AG20443 (cell line): ENCODE measurements around the gene KIF6.

Experiments
- DNase-seq: peaks from one replicate; pipeline ENCODE4 v3.0.0; 2012; ENCODE audit warnings: low spot score, mixed read lengths

Gene KIF6

DNA sequence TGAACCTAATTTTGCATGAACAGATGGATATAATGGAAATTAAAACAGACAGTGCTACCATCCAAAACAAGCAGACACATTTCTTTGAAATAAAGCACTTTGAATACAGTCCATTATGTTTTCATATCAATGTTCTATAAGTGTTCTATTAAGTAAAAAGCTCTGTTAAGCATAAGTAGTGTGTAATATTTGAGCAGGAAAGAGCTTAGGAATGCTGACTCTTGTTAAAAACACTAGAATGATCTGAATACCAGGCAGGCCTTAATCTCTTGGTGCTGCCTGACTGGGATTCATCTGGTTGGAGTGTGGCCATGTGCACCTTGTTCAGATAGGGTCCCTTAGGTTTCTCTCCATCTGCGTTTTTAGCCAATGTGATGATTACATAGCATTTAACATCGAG, 130.9 kb downstream of the KIF6 start:
- no peak for DNase-seq

DNA sequence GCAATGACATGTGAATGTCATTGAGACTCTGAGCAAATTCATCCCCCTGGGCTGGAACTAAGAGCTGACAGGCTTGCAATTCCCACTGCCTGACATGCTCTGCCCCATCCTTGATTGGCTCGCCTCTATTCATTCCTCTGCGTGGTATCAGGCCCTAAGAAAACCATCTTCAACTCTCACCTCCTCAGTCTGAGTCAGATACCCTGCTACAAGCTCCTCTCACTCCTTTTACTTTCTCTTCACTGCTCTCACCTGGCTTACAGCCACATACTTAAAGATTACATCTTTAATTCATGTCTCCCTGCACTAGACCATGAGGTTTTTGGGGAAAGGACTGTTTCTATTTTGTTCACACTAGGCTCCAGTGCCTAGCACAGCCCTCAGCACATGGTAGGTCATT, 131.6 kb downstream of the KIF6 start:
- no peak for DNase-seq

DNA sequence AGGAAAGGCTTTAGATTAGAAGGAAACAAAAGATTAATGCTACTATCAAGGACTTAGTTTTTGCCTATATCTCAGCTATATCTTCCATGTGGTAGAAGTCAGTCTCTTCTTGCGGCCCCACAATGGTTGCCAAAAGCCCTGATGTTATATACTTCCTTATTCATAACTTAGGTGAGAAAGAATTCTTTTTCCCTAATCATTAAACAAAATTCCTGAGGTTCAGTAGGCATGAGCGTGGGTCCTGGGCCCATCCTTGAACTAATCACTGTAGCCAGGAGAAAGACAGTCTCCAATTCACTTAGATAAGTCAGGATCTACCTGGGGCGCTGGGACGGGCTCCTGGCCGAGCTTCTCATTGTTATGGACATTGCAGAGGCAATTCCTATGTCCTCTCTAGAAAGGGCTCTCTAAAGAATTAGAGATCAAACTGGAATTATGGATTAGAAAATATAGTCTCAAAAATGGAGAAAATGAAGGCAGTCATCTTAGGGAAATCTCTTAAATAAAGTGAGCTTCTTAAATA, 134.3 kb downstream of the KIF6 start:
- no peak for DNase-seq

DNA sequence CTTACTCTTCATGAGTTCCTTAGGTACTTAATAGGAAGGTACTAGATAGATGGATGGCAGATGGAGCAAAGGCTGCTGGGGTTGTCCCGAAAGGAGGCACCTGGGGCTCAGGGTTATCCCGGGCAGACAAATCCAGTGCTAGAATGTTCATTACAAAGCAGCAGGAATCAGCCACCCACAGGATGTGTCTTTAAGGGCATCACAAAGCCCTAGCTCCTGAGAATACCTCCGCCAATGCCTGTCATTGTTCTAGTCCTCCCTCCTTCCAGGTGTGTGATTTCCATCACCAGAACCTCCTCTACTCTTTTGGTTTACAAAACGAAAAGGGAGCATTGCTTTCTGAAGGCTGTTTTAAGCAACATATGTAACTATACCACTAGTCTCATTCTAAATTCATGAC, 138.1 kb downstream of the KIF6 start:
- DNase-seq, result no peak

DNA sequence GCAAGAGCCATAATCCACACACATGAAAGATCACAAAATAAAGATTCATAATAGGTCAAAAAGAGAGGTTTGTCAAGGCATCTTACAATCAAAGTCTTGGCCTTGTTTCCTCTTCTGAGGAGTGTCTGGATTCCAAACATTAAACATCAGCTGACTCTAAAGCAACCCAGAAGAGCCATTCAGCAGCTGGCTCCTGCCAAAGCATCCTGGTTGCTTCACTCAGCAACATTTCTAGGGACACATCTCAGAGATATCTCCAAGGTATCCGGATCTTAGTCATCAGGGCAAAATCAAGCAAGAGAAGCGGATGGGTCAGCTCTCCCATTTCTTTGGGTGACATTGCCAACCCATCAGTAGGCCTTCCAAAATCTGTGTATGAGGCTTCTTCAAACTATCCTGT, 139.6 kb downstream of the KIF6 start:
- no peak for DNase-seq

DNA sequence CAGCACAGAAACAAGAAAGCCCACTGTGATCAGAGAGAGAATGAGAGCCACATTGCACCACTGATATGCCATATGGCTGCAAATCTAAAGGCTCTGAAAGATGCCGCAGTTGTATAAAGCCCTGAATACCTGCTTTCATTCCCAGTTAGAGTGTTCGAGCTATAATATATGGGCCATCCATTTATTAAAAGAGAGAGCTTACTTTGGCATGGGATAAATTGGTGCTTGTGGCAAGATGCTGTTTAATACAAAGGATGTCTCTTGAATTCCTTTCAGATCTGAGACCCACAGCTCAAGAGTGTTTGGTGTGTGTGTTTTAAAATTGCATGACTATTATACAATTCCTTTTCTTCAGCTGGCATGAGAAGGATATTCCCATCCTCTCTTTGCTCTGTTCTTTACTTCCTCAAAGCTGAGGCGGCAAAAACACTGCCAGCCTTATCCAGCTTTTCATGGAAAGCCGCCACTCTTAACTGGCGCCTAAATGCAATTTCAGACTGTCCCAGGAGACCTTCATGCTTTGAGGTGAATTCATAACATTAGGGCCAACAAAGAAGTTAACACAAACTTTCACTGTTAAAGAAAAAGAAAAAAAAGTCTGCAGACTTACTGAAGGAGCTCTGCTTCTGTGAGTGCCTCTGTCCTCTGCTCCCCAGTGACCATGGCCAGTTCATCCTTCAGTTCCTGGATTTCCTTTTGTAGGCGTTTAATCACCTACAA, 147.6 kb downstream of the KIF6 start:
- no peak for DNase-seq

DNA sequence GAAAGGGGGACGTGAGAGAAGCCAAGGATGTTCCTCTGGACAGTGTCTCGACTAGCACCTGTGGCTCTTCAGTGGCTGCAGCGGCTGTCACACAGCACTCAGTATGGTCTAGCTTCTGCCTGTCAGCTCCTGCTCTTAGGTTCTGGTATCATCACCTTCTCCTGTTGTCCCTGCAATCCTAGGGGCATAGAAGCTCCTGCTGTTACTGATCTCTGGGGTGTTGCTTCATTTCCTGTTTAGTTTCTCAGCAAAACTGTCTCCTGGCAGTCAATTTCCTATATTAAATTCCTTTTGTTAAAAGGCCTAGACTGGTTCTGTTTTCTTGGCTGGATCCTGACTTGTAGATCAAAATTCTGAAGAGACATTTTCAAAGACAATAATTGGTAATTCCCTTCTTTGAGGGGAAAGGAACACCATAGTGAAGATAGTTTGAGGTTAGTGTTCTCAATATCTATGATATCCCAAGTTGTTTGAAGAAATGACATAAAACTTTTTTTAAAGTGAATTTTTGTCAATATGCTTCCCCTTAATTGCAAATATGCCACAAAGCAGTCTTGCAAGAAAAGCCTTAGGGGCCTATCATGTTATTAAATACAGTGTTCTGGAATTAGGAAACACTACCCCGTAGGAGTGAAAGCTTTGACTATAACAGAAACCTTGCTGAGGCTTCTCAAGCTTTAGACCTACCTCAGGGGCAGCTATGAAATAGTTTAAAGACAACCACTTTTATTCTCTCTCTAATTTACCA, 148.5 kb downstream of the KIF6 start:
- no peak for DNase-seq

DNA sequence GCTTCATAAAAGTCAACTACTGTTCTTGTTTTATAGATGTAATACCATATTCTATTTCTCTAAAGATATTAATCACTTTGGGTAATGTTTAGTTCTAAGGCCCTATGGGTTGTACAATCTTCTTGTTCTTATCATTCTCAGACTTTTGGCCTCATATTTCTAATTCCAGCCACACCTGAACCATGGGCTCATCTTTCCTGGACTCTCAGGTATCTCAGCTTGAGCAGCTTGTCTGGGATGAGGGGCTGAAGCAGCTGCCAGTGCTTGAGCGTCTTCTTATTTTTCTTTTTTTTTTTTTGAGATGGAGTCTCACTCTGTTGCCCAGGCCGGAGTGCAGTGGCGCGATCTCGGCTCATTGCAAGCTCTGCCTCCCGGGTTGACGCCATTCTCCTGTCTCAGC, 150.2 kb downstream of the KIF6 start:
- no peak for DNase-seq

DNA sequence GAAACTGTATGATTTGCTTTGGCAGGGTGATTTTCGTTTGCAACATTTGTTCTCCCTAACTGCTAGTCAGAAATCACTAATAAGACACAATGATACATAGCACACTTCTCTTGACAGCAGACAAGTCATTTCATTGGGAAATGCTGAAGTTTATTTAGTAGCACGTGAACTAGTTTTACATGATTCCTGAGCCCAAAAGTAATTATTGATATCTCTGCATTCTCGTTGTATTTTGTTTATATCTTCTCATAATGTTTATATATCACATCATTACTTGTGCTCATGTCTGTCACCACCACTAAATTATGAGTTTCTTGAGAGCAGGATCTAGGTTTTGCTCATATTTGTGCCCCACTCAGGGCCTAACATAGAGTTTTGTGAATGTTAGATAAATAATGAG, 151.7 kb downstream of the KIF6 start:
- DNase-seq, result no peak

DNA sequence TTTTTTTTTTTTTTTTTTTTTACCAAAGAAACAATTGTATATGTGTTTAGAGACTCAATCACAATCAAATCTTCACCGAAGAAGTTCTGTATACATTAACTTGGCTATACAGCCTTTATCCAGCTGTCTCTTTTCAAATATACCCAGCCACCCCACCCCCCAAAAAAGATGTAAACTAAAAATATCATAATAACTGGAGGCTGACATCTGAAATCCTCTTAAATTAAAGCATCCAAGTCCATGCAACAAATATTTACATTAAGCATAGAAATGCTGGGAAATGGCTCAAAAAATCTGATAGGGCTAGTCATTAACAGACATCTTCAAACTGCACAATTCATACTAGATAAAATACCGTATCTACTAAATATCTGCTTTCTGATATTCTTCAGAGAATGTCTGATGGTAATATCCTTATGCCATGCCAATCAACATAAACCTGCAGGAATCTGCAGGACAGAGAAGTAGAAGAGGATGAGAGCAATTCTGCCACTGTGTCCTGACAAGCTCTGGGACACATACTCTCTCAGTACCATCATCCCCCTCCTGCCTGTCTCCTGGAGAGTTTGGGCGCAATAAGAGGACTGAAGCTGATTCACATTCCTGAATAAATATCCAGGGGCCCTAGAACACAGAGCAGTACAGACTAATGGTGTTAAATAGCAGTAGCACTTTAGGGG, 152.4 kb downstream of the KIF6 start:
- no peak for DNase-seq

DNA sequence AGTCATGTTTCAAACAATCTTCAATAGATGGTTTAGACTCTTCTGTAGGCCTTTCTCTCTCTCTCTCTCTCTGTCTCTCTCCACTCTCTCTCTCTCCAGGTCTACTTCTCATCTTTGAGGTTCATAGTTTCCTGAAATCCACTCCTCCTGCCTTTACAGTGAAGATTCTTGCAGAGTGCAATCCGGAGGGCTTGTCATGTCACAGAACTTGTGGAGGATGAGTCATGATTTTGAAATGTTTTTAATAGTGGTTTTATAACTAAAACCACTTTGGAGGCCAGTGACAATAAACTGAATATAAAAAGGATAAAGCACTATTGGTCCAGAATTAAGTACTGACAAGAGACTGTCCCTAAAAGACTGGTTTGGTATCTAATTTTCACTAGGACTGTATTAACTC, 156.3 kb downstream of the KIF6 start:
- DNase-seq, result peak; percentile 62

DNA sequence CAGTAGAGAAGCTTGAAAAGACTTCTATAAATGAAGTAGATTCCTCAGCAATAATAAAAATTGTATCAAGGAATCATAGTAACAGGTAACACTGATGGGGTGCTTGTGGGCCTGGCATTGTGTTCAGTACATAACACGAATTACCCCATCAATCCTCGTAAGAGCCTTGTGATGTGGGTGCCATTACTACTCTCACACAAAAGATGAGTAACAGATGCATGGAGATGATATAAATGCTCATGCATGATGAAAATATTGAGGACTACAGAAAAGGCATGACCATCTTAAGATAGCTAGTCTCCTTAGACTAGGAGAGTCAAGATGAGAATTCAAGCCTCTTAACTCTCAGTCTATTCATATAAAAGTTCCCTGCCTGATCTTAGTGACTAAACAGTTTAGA, 158.1 kb downstream of the KIF6 start:
- no peak for DNase-seq

DNA sequence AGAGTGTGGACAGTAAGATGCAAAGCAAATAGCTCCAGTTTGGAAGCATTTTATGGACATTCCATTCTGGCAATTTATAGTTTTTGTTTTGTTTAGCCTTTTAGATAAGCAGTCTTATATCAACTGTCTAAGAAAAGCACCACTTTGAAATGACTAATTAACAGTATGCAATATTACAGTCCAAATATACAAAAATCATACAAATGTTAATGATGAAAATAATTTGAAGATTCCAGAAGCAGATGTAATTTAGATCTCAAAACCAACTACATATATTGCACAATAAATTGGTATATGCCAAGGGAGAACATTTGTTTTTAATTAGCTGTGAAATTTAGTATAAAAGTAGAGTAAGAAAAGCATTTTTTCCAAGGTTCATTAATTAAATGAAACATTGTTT, 158.8 kb downstream of the KIF6 start:
- no peak for DNase-seq

DNA sequence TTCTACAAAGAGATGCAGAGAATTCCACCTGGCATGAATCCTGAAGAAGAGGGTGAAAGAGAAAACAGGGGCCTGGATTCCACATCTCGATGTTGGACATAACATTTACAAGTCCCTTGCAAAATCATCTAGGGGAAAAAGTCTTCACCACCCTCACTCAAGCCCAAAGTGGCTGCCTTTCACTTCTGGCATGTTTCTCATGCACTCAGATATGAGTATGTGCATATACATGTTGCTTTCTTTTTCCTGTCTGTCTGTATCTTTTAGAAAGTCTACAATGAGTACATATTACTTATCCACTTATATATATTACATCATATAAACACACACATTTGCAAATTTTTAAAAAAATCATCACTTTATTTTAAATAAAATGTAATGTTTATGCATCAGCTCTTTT, 159.3 kb downstream of the KIF6 start:
- no peak for DNase-seq

DNA sequence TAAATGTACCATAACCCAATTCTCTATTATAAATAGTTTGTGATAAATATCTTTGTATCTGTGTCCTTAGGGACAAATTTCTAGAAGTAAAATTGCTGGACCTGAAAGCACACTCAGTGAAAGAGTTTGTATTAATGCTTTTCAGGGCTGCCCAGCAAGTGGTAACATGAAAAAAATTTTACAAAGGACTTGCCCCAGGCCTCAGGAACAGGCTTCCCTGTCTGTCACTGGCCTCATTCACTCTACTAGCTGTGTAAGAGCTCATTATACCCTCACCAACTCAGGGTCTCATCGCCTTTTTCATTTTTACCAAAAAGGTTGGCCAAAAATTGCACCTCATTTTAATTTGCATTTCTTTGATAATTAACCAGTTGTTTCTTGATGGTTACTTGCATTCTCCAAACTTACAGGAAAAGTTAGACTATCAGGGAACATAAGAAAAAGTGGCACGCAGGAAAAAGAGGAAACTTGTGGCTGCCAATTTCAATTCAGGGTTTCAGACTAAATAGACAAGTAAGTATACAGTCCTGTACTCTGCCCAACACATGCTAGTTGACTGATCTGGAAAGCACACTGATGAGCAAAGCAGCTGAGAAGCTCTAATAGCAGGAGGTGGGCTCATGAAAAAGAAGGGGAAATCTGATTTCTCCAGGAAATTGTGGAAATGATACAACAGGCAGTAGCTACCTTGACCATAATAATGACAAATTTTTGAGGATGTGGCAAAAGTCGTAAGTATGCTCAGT, 161.5 kb downstream of the KIF6 start:
- DNase-seq, result no peak

DNA sequence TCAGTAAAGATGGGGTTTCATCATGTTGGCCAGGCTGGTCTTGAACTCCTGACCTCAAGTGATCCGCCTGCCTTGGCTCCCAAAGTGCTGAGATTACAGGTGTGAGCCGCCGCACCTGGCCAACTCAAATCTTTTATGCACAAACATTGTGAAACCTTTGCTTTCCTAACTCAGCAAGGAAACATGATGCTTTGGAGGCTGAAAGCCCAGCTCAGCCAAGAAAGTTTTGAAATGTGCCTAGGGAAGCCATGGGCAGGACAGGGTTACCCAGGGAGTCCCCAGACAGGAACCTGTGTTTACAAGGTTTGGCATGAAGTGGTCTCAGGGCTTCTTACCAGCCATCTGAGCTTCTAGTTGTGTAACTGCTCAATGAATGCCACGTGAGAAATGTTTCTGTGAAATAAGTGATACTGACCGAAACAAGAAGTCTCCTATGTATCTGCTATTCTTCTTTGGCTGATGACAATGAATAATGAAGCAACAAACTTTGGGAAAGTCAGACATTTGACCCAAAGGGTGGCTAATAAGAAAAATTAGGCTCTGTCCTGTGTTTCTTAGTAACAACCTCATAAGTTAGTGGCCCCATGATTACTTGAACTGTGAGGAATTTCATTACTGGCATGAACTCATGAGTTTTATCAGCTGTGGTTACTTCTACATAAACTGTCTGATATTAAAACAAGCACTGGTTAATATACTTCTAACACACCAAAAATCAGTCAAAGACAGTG, 163.5 kb downstream of the KIF6 start:
- DNase-seq, result no peak

DNA sequence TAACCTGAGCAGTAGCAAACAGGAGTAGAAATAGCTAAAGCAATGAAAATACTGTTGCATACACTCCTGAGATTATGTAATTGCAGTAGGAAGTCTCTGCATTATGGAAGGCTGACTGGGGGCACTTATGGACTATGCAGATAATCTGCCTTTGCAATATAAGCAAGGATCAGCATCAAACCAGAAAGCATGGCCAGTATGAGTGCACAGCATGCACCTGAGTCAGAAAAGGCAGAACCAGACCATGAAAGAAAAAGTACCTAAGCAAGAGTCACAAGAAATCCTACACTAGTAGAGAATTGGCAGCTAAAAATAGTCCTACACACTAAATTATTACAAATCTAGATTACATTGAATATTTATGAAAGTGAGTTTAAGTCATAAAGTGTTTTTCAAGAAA, 164.3 kb downstream of the KIF6 start:
- DNase-seq, result no peak

DNA sequence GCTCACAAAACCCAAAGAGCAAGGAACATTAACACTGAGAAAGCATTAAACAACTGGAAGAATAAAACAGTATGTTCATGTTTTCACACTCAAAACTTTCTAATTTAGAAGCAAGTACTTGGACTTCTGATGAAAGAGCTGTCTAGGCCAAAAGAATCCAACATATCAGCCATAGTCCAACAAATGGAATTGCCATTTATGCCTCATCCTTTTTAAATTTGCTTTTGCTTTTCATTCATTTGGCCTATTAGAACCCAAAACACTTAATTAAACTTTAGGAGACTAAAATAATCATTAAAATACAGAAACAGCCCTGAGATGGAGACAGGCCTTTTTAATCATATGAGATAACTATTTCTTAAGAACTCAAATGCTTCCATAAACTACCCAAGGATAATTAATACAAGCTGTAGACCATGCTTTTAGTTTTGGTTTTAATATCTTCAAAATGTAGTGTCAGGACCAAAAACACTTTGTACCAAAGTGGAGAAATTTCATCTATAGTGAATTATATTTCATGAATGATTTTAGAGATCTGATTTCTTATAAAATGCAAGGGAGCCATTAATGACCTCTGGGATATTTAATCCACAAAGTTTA, 166.5 kb downstream of the KIF6 start:
- DNase-seq, result no peak

DNA sequence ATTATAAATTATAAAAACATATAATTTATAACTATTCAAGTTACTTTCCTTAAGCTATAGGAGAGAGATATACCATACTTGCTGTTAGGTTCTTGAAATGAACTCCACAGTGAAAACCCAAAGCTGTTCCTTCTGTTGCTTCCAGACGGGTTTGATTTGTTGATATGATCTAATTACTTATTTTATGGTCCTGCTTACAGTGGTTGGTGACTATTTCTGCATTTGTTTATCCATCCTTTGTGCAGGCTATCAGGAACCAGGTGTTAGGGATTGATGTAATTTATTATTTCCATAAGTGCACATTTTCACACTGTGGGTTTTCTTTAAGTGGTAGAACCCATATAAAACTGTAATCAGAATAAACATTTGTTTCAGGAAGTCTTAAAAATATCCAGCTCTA, 167.1 kb downstream of the KIF6 start:
- DNase-seq, result no peak

DNA sequence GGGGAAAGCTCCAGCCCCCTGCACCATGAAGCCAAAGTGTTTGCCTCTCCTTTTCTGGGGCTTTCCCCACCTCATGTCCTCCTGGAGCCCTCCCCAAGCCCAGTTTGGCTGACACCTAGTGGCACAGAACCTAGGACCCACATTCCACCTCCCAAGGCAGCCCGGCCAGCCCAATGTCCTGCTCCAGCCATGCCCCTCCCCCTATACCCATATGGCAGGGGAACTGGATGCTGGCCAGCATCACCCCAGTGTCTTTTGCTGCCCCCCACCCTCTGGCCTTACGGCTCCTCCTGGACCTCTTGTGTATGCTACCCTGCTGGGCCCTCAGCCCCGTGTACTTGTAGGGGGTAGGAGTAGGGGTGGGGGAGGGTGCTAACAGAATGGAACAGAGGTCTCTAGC, 170.1 kb downstream of the KIF6 start:
- DNase-seq, result no peak
